OCI-LY7 (cell line): ENCODE data around the gene PSMG3. TPM values are rescaled to one million over a fixed set of nuclear protein-coding genes. Genes with fewer than 3 reads are reported as not detected.

Experiments used
- BruUV-seq: library from RNA; stranded (reverse); fragments of 400-500 nt; replicated peaks from 2 replicates; lab custom pipeline; 2021; lab: Mats Ljungman, UMichigan
- CTCF ChIA-PET: fragments of 300-600 bp; sonication (Branson Sonifier 250); formaldehyde crosslinking; loops from one replicate; lab custom pipeline; 2022; ENCODE audit warnings: antibody characterized with exemption; ENCODE audit not compliant: unreplicated experiment; lab: Charles Lee
- POLR2A ChIA-PET: fragments of 300-600 bp; sonication (Branson Sonifier 250); formaldehyde crosslinking; loops from one replicate; lab custom pipeline; 2022; ENCODE audit warnings: antibody characterized with exemption; lab: Charles Lee
- DNase-seq: peaks from one replicate; pipeline ENCODE4 v3.0.0-alpha.2; 2015; ENCODE audit warnings: low spot score
- H2AFZ ChIP-seq: fragments of 200-600 bp; sonication (generic), shearing (Covaris generic); 2 replicates; pipeline ENCODE4 v1.6.1; 2014; ENCODE audit warnings: mild to moderate bottlenecking, antibody characterized with exemption, low read length, moderate library complexity
- H3K27ac ChIP-seq: fragments of 200-600 bp; sonication (generic); 2 replicates; pipeline ENCODE4 v1.5.1; 2014; ENCODE audit warnings: mixed run types, low read depth, mild to moderate bottlenecking, moderate library complexity, low read length, inconsistent platforms; ENCODE audit not compliant: poor library complexity, severe bottlenecking
- H3K36me3 ChIP-seq: fragments of 200-600 bp; sonication (generic); 2 replicates; pipeline ENCODE4 v1.6.1; 2014; ENCODE audit warnings: mild to moderate bottlenecking, antibody characterized with exemption, low read length, moderate library complexity, mixed read lengths; ENCODE audit not compliant: insufficient read depth
- H3K4me1 ChIP-seq: fragments of 200-600 bp; sonication (generic); 2 replicates; pipeline ENCODE4 v1.5.1; 2014; ENCODE audit warnings: mild to moderate bottlenecking, low read length; ENCODE audit not compliant: insufficient read depth, poor library complexity, severe bottlenecking
- H3K4me2 ChIP-seq: fragments of 200-600 bp; sonication (generic); 2 replicates; pipeline ENCODE4 v1.6.1; 2014; ENCODE audit warnings: mild to moderate bottlenecking, low read length
- H3K4me3 ChIP-seq: fragments of 200-600 bp; sonication (generic); 2 replicates; pipeline ENCODE4 v1.5.1; 2014; ENCODE audit warnings: mild to moderate bottlenecking, low read depth, low read length; ENCODE audit not compliant: poor library complexity, severe bottlenecking
- H3K79me2 ChIP-seq: fragments of 200-600 bp; sonication (generic); 2 replicates; pipeline ENCODE4 v1.6.1; 2016; ENCODE audit warnings: low read depth, mild to moderate bottlenecking, low read length, moderate library complexity, mixed read lengths; ENCODE audit not compliant: insufficient read depth
- H3K9me2 ChIP-seq: fragments of 200-600 bp; sonication (generic); 2 replicates; pipeline ENCODE4 v1.6.1; 2016; ENCODE audit warnings: mild to moderate bottlenecking, low read length, mixed read lengths; ENCODE audit not compliant: insufficient read depth
- H3K9me3 ChIP-seq: fragments of 200-600 bp; sonication (generic); 2 replicates; pipeline ENCODE4 v1.6.1; 2014; ENCODE audit warnings: mild to moderate bottlenecking, mixed run types, low read length, mixed read lengths
- H4K20me1 ChIP-seq: fragments of 200-600 bp; sonication (generic); 2 replicates; pipeline ENCODE4 v1.6.1; 2014; ENCODE audit warnings: mild to moderate bottlenecking, antibody characterized with exemption, low read length, moderate library complexity, mixed read lengths; ENCODE audit not compliant: insufficient read depth
- EZH2phosphoT487 ChIP-seq: fragments of 200-600 bp; sonication (generic); IDR thresholded peaks from 2 replicates; pipeline ENCODE4 v1.6.1; 2018; ENCODE audit warnings: low read depth, borderline replicate concordance, mild to moderate bottlenecking, mixed run types, antibody characterized with exemption, low read length, moderate library complexity, mixed read lengths
- intact Hi-C: fragments of 100-400 bp; cut with micrococcal nuclease; formaldehyde crosslinking; loops from one replicate; pipeline ENCODE4 v1.10.0; 2022; ENCODE audit not compliant: unreplicated experiment
- total RNA-seq, 2 experiments: library from RNA; depleted of rRNA in 1 of 2; stranded (reverse); fragments of >200 nt in 1 of 2; shearing (Covaris generic) in 1 of 2; gene quantifications; 2 replicates each; pipeline ENCODE4 v1.2.3, GENCODE V29; 2014 to 2022
- TF ChIP-seq, protein P1 (sequence below): fragments of 200-600 bp; sonication (generic); conservative IDR thresholded peaks from 2 replicates; pipeline ENCODE4 v1.5.1; 2014; ENCODE audit warnings: mild to moderate bottlenecking, antibody characterized with exemption, low read length, moderate library complexity, mixed read lengths

Gene PSMG3
- total RNA-seq, 2 experiments from 2014 or later = 63.7 to 129 TPM

DNA sequence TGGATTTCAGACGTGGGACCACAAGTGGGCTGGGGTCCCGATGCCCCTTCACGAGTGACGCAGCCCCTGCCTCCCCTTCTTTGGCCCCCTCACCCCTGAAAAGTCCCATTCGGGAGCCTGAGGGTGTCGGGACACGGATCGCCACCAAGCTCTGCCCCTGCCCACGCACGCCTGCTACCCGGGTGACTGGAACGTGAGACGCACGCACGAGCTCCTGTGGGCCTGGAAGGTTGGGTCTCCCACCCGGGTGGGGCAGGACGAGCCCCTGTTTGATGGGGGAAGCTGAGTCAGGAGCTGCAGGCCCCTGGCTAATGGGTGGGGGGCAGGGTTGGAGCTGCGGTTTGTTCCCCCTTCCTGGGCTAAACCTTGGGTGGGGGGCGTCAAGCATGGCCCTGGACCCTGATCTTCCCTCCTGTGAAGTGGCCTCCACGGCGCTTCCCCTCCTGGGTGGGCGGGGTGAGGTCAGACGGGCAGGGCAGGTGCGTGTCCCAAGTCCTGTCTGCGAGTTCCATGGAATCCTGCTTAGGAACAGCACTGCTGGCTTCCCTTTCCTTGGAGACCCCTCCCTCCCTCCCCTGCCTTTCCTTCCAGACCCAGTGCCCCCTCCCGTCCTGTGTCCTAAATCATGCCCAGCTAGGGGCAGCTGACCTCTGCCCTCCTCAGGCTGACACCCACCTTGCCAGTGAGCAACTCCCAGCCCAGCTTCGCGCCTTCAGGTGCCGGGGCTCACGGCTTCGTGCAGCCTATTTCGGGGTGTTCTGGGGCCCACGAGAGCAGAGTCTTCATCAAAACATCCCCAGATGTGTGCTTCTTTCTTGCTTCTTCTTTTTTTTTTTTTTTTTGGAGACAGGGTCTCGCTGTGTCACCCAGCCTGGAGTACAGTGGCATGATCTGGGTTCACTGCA lies 8.5 kb downstream of the PSMG3 start:
- Histone ChIP-seq H4K20me1 (no peaks in the 10 kb centered on the region), H3K4me1 (peaks cover 7% of the 10 kb centered on the region), H3K9me3 (no peaks in the 10 kb centered on the region), H3K9me2 (no peaks in the 10 kb centered on the region), H3K4me3 (no peak overlapping the region), H3K79me2 (no peaks in the 10 kb centered on the region), H3K27ac (no peak overlapping the region), H2AFZ (no peak overlapping the region), H3K36me3 (peaks cover 14% of the 10 kb centered on the region; the same call in 1 of the 2 replicates), H3K4me2 (no peak overlapping the region)
- intact Hi-C loops = no loop called here
- TF ChIP-seq, protein P1, sequence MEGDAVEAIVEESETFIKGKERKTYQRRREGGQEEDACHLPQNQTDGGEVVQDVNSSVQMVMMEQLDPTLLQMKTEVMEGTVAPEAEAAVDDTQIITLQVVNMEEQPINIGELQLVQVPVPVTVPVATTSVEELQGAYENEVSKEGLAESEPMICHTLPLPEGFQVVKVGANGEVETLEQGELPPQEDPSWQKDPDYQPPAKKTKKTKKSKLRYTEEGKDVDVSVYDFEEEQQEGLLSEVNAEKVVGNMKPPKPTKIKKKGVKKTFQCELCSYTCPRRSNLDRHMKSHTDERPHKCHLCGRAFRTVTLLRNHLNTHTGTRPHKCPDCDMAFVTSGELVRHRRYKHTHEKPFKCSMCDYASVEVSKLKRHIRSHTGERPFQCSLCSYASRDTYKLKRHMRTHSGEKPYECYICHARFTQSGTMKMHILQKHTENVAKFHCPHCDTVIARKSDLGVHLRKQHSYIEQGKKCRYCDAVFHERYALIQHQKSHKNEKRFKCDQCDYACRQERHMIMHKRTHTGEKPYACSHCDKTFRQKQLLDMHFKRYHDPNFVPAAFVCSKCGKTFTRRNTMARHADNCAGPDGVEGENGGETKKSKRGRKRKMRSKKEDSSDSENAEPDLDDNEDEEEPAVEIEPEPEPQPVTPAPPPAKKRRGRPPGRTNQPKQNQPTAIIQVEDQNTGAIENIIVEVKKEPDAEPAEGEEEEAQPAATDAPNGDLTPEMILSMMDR = no peak
- no peak for TF ChIP-seq EZH2phosphoT487
- ChIA-PET CTCF (interaction anchor here (0.6 kb wide), 1 partner anchor 22 kb away, joined by 6 read pairs; no protein-coding TSS in a partner anchor), POLR2A (interaction anchor here (0.5 kb wide), 1 partner anchor 11 kb away, joined by 3 read pairs; no protein-coding TSS in a partner anchor)
- BruUV-seq = no TSS peak
- no peak for DNase-seq

GRCh38 chr7:1560620-1561031 lies 9.2 kb downstream of the PSMG3 start:
- no peak for DNase-seq
- Histone ChIP-seq H3K79me2 (no peaks in the 10 kb centered on the region), H3K4me2 (no peak overlapping the region), H4K20me1 (no peaks in the 10 kb centered on the region), H3K4me1 (peaks cover 7% of the 10 kb centered on the region), H2AFZ (no peak overlapping the region), H3K36me3 (peaks cover 8% of the 10 kb centered on the region; the same call in 1 of the 2 replicates), H3K9me3 (no peaks in the 10 kb centered on the region), H3K4me3 (no peak overlapping the region), H3K9me2 (no peaks in the 10 kb centered on the region), H3K27ac (no peak overlapping the region)
- ChIA-PET CTCF (interaction anchor here (0.6 kb wide), 2 partner anchors 21 to 98 kb away, joined by 3 to 6 read pairs; no protein-coding TSS in a partner anchor), POLR2A (no interaction called here)
- no TSS peak for BruUV-seq
- intact Hi-C loops = no loop called here
- no peak for TF ChIP-seq EZH2phosphoT487
- TF ChIP-seq, protein P1 = no peak
